Fibroblast of villous mesenchyme (primary cell): Measurements from ENCODE around the gene TOE1. TPM values are rescaled to one million over a fixed set of nuclear protein-coding genes. Genes with fewer than 3 reads are reported as not detected.
"Not testable (repeated sequence)": the region's sequence is repeated elsewhere in the genome, so short reads cannot be mapped to it uniquely, and the experiment has no call there.

Experiments used
- DNase-seq: peaks from one replicate; pipeline ENCODE4 v3.0.0-alpha.2; 2010; ENCODE audit warnings: low read depth
- H3K4me3 ChIP-seq: 2 replicates; pipeline ENCODE4 v1.5.1; 2011; ENCODE audit warnings: low read depth, mild to moderate bottlenecking, low read length
- total RNA-seq: library from RNA; depleted of rRNA; stranded (reverse); fragments of >200 nt; gene quantifications from 2 replicates; pipeline ENCODE4 v1.2.3, GENCODE V29; 2012
- TF ChIP-seq, protein P1 (sequence below): IDR thresholded peaks from 2 replicates; pipeline ENCODE4 v1.5.1; 2012; ENCODE audit warnings: low read depth, mild to moderate bottlenecking, low read length; ENCODE audit not compliant: insufficient read depth

The TOE1 gene
- total RNA-seq, 1 donor = 10.4 TPM

DNA sequence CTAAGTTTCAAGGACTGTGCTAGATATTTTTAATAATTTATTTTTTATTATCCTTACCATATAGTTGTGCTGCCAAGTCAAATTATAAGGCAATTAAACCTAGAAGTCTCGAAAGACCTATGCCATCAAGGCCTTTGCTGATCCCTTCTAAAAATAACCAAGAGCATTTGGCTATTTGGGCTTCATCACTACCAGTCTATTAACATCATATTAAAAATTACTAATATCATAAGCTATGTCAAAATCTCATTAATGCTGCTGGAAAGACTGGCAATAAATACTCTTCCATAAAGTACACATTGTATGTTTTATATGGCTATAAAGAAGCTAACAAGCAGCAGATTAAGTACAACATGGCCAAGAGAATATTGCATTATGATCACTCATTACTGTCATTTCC is 43.2 kb downstream of the TOE1 start:
- H3K4me3 ChIP-seq = no peak overlapping the region
- no peak for DNase-seq
- TF ChIP-seq, protein P1, sequence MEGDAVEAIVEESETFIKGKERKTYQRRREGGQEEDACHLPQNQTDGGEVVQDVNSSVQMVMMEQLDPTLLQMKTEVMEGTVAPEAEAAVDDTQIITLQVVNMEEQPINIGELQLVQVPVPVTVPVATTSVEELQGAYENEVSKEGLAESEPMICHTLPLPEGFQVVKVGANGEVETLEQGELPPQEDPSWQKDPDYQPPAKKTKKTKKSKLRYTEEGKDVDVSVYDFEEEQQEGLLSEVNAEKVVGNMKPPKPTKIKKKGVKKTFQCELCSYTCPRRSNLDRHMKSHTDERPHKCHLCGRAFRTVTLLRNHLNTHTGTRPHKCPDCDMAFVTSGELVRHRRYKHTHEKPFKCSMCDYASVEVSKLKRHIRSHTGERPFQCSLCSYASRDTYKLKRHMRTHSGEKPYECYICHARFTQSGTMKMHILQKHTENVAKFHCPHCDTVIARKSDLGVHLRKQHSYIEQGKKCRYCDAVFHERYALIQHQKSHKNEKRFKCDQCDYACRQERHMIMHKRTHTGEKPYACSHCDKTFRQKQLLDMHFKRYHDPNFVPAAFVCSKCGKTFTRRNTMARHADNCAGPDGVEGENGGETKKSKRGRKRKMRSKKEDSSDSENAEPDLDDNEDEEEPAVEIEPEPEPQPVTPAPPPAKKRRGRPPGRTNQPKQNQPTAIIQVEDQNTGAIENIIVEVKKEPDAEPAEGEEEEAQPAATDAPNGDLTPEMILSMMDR = no peak

DNA sequence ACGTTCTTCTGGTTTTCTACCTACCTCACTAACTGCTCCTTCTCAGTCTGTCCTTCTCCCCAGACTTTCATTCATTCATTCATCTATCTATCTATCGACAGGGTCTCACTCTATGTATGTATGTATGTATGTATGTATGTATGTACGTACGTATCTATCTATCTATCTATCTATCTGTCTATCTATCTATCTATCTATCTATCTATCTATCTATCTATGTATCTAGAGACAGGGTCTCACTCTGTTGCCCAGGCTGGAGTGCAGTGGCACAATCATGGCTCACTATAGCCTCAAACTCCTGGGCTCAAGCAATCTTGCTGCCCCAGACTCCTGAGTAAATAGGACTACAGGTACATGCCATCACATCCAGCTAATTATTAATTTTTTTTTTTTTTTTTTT is 44.2 kb downstream of the TOE1 start:
- DNase-seq, H3K4me3 ChIP-seq: not testable (repeated sequence)

DNA sequence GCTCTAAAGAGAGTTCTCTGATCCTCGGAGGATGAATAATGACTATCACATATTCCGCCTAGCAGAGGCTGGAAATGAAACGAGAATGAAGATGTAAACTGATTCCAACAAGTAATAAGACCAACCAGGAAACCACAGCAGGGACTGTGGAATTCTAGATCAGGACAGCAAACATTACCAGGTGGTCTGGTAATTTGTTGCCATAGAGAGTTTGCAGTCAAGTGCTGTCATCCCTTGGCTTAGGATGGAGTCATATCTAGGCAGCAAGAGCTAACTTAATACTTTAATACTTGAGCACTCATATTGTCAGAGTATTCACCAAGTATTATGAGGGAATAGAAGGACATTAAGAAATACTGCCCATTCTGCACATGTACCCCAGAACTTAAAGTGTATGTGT is 45.3 kb downstream of the TOE1 start:
- TF ChIP-seq, protein P1 = no peak

GRCh38 chr1:45386219-45386618 is 46.2 kb downstream of the TOE1 start:
- DNase-seq = no peak
- TF ChIP-seq, protein P1 = no peak
- no peak overlapping the region for H3K4me3 ChIP-seq

More for the DNA sequence above, 45.3 kb downstream of the TOE1 start:
- no peak for DNase-seq
- H3K4me3 ChIP-seq = no peak overlapping the region

Other genes with a start within 250 kb of the TOE1 start
- gene ZSWIM5, start 133.6 kb upstream of the TOE1 start, total RNA-seq = 0.43 and 2.3 TPM in 2 replicates
- gene HPDL, start 13.3 kb upstream of the TOE1 start, total RNA-seq = 1.3 and 1.6 TPM in 2 replicates
- 9.3 and 15.1 TPM in 2 replicates for gene MUTYH, start 270 bp downstream of the TOE1 start, total RNA-seq
- 1.6 and 2.2 TPM in 2 replicates for gene TESK2, start 151.0 kb downstream of the TOE1 start, total RNA-seq
- 1.3 and 1.9 TPM in 2 replicates for gene CCDC163, start 159.9 kb downstream of the TOE1 start, total RNA-seq
- gene MMACHC, start 160.1 kb downstream of the TOE1 start, total RNA-seq = 3.9 and 5.6 TPM in 2 replicates
- gene PRDX1, start 181.7 kb downstream of the TOE1 start, total RNA-seq = 361 and 523 TPM in 2 replicates
- 158 TPM in 2 replicates for gene AKR1A1, start 210.7 kb downstream of the TOE1 start, total RNA-seq
- gene NASP, start 243.9 kb downstream of the TOE1 start, total RNA-seq = 44.1 and 50.5 TPM in 2 replicates